ENCODE data around the gene CHAMP1.

CHAMP1 gene

GRCh38 chr13:114314074-114314912 is at the start of gene CHAMP1:
TSS of gene CHAMP1 (plus strand) at chr13:114314503. CDS start at chr13:114323843, 9,340 bp downstream.
- peak; percentile 93 for DNase-seq (ENCODE audit: low read depth)

GRCh38 chr13:114264886-114265611 is 49.3 kb upstream of the CHAMP1 start:
- DNase-seq (ENCODE audit: low read depth), result no peak

- DNase-seq (ENCODE audit: low read depth), result no peak
These were observed 48.1 kb upstream of the CHAMP1 start for GRCh38 chr13:114266241-114266640.

- DNase-seq (ENCODE audit: low read depth), result no peak
These were observed 45.7 kb upstream of the CHAMP1 start for GRCh38 chr13:114268344-114269280.

GRCh38 chr13:114269281-114269770 is 45.0 kb upstream of the CHAMP1 start:
- no peak for DNase-seq (ENCODE audit: low read depth)

GRCh38 chr13:114272977-114273376 is 41.3 kb upstream of the CHAMP1 start:
- no peak for DNase-seq (ENCODE audit: low read depth)

- DNase-seq (ENCODE audit: low read depth), result no peak
These were observed 39.0 kb upstream of the CHAMP1 start for GRCh38 chr13:114275304-114275703.

GRCh38 chr13:114279146-114279545 is 35.2 kb upstream of the CHAMP1 start:
- DNase-seq (ENCODE audit: low read depth), result no peak

GRCh38 chr13:114279758-114280355 is 34.4 kb upstream of the CHAMP1 start:
- DNase-seq (ENCODE audit: low read depth), result no peak

GRCh38 chr13:114281351-114282040 is 32.8 kb upstream of the CHAMP1 start, which contains the start of gene UPF3A:
TSS of gene UPF3A (plus strand) at chr13:114281601. CDS start at chr13:114281640, 39 bp downstream.
- DNase-seq (ENCODE audit: low read depth), result peak; percentile 84

- peak; percentile 54 for DNase-seq (ENCODE audit: low read depth)
These were observed 32.1 kb upstream of the CHAMP1 start for GRCh38 chr13:114282041-114282670.

GRCh38 chr13:114283576-114283975 is 30.7 kb upstream of the CHAMP1 start:
- DNase-seq (ENCODE audit: low read depth), result no peak

- DNase-seq (ENCODE audit: low read depth), result no peak
These were observed 29.6 kb upstream of the CHAMP1 start for GRCh38 chr13:114284680-114285079.

GRCh38 chr13:114285166-114285808 is 29.0 kb upstream of the CHAMP1 start:
- DNase-seq (ENCODE audit: low read depth), result no peak

- DNase-seq (ENCODE audit: low read depth), result no peak
These were observed 27.5 kb upstream of the CHAMP1 start for GRCh38 chr13:114286808-114287207.

- DNase-seq (ENCODE audit: low read depth), result no peak
These were observed 26.1 kb upstream of the CHAMP1 start for GRCh38 chr13:114288157-114288591.

- DNase-seq (ENCODE audit: low read depth), result no peak
These were observed 17.9 kb upstream of the CHAMP1 start for GRCh38 chr13:114296448-114296847.

- DNase-seq (ENCODE audit: low read depth), result no peak
These were observed 17.4 kb upstream of the CHAMP1 start for GRCh38 chr13:114296902-114297301.

GRCh38 chr13:114298866-114299265 is 15.4 kb upstream of the CHAMP1 start:
- DNase-seq (ENCODE audit: low read depth), result no peak
